Measurements from ENCODE around the gene TRMU. TPM values are rescaled to one million over a fixed set of nuclear protein-coding genes. Genes with fewer than 3 reads are reported as not detected.

Gene TRMU
- total RNA-seq, 1 experiment from 2014 or later = 90.1 TPM

GRCh38 chr22:46372686-46373085 is 37.2 kb downstream of the TRMU start:
- Histone ChIP-seq H3K4me1 (ENCODE audit: insufficient read depth, low read length, poor library complexity, severe bottlenecking) (no peaks in the 10 kb centered on the region), H3K27ac (ENCODE audit: low read depth, low read length, poor library complexity, severe bottlenecking) (no peak overlapping the region), H3K9me3 (ENCODE audit: low read depth, low read length, poor library complexity, severe bottlenecking) (no peaks in the 10 kb centered on the region), H3K4me3 (ENCODE audit: low read depth, low read length, poor library complexity, severe bottlenecking) (no peak overlapping the region), H3K36me3 (ENCODE audit: insufficient read depth, low read length, poor library complexity, severe bottlenecking) (no peaks in the 10 kb centered on the region), H3K27me3 (replicated peaks; ENCODE audit: insufficient read depth, low read depth, low read length, poor library complexity) (no peaks in the 10 kb centered on the region)
- intact Hi-C loops (cut with micrococcal nuclease; ENCODE audit: unreplicated experiment) = no loop called here
- TF ChIP-seq CTCF (conservative IDR thresholded peaks at IDR 0.05; ENCODE audit: low read depth, low read length) (no peak), EZH2 (IDR thresholded peaks at IDR 0.05; ENCODE audit: borderline replicate concordance, low read depth, low read length, poor library complexity, severe bottlenecking) (no peak)
- CTCF ChIA-PET = no interaction called here
- BruUV-seq (replicated peaks) = no TSS peak
- POLR2A ChIA-PET (ENCODE audit: low non-redundant PET) = no interaction called here
- no peak for DNase-seq (ENCODE audit: low spot score)

GRCh38 chr22:46373159-46373558 is 37.6 kb downstream of the TRMU start:
- BruUV-seq (replicated peaks) = no TSS peak
- ChIA-PET CTCF (no interaction called here), POLR2A (ENCODE audit: low non-redundant PET) (no interaction called here)
- TF ChIP-seq CTCF (conservative IDR thresholded peaks at IDR 0.05; ENCODE audit: low read depth, low read length) (no peak), EZH2 (IDR thresholded peaks at IDR 0.05; ENCODE audit: borderline replicate concordance, low read depth, low read length, poor library complexity, severe bottlenecking) (no peak)
- Histone ChIP-seq H3K27ac (ENCODE audit: low read depth, low read length, poor library complexity, severe bottlenecking) (no peak overlapping the region), H3K27me3 (replicated peaks; ENCODE audit: insufficient read depth, low read depth, low read length, poor library complexity) (no peaks in the 10 kb centered on the region), H3K4me1 (ENCODE audit: insufficient read depth, low read length, poor library complexity, severe bottlenecking) (no peaks in the 10 kb centered on the region), H3K4me3 (ENCODE audit: low read depth, low read length, poor library complexity, severe bottlenecking) (no peak overlapping the region), H3K9me3 (ENCODE audit: low read depth, low read length, poor library complexity, severe bottlenecking) (no peaks in the 10 kb centered on the region), H3K36me3 (ENCODE audit: insufficient read depth, low read length, poor library complexity, severe bottlenecking) (no peaks in the 10 kb centered on the region)
- intact Hi-C loops (cut with micrococcal nuclease; ENCODE audit: unreplicated experiment) = no loop called here
- DNase-seq (ENCODE audit: low spot score) = no peak

GRCh38 chr22:46373921-46374662 is 38.6 kb downstream of the TRMU start:
- no peaks in the 10 kb centered on the region for H3K36me3 ChIP-seq (ENCODE audit: insufficient read depth, low read length, poor library complexity, severe bottlenecking)
- no peaks in the 10 kb centered on the region for H3K9me3 ChIP-seq (ENCODE audit: low read depth, low read length, poor library complexity, severe bottlenecking)
- BruUV-seq (replicated peaks) = no TSS peak
- intact Hi-C loops (cut with micrococcal nuclease; ENCODE audit: unreplicated experiment) = no loop called here
- H3K27ac ChIP-seq (ENCODE audit: low read depth, low read length, poor library complexity, severe bottlenecking) = no peak overlapping the region
- DNase-seq (ENCODE audit: low spot score) = no peak
- H3K4me3 ChIP-seq (ENCODE audit: low read depth, low read length, poor library complexity, severe bottlenecking) = no peak overlapping the region
- POLR2A ChIA-PET (ENCODE audit: low non-redundant PET) = no interaction called here
- TF ChIP-seq CTCF (conservative IDR thresholded peaks at IDR 0.05; ENCODE audit: low read depth, low read length) = no peak
- TF ChIP-seq EZH2 (IDR thresholded peaks at IDR 0.05; ENCODE audit: borderline replicate concordance, low read depth, low read length, poor library complexity, severe bottlenecking) = no peak
- CTCF ChIA-PET = no interaction called here
- no peaks in the 10 kb centered on the region for H3K27me3 ChIP-seq (replicated peaks; ENCODE audit: insufficient read depth, low read depth, low read length, poor library complexity)
- no peaks in the 10 kb centered on the region for H3K4me1 ChIP-seq (ENCODE audit: insufficient read depth, low read length, poor library complexity, severe bottlenecking)

Data from A673 (cell line).